K562 (cell line): ENCODE results near the gene SIRPA.

Source experiments
- FOXA1 ChIP-seq: fragments of 450-650 bp; IDR thresholded peaks from 2 replicates; pipeline ENCODE4 v1.6.1; 2016; ENCODE audit warnings: mild to moderate bottlenecking, borderline replicate concordance
- KAT8 ChIP-seq: fragments of 450-650 bp; IDR thresholded peaks from 2 replicates; pipeline ENCODE4 v1.6.1; 2016; ENCODE audit warnings: low read depth, mild to moderate bottlenecking
- KLF16 ChIP-seq: IDR thresholded peaks from 2 replicates; pipeline ENCODE4 v1.6.1; 2016; ENCODE audit warnings: antibody characterized with exemption
- PRDM10 ChIP-seq: fragments of 450-650 bp; IDR thresholded peaks from 2 replicates; pipeline ENCODE4 v1.6.1; 2018; ENCODE audit not compliant: partially characterized antibody
- PRPF4 ChIP-seq: fragments of 200-400 bp; formaldehyde crosslinking; IDR thresholded peaks from one replicate; pipeline ENCODE4 v1.6.1; 2017; ENCODE audit warnings: low read length, low read depth, mild to moderate bottlenecking; ENCODE audit not compliant: insufficient read depth, poor library complexity, severe bottlenecking
- TRIM24 ChIP-seq, 2 experiments: fragments of 450-650 bp; IDR thresholded peaks; 2 replicates each; pipeline ENCODE4 v1.6.1; 2016
- TF ChIP-seq, protein P1 (sequence below), 2 experiments: fragments of 450-650 bp in 1 of 2; sonication (generic) in 1 of 2; formaldehyde crosslinking; conservative IDR thresholded peaks; 2 replicates each; pipeline versions ENCODE4 v1.4.0 to v1.8.1; 2020 to 2022; ENCODE audit warnings: mild to moderate bottlenecking in 1 of 2, missing genetic modification reagents in 1 of 2

DNA sequence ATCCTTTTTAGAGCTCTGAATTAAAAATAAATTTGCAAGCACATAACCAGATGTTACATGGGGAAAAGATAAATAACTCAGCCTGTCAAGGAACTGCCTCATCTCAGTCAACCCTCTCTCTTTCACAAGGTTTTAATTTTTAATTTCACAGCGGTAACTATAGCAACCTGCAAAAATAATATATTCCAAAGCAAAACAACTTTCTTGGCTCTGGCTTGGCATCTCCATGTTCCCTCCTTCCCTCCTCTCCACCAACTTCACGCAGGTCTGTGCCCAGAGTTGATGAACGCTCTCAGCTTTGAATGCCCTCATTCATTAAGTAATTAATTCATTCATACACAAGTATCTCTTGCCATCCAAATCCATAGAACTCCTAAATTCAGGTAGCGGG lies 32.5 kb upstream of the SIRPA start:
- TF ChIP-seq FOXA1: no peak
- TF ChIP-seq KLF16: no peak
- TF ChIP-seq, protein P1, sequence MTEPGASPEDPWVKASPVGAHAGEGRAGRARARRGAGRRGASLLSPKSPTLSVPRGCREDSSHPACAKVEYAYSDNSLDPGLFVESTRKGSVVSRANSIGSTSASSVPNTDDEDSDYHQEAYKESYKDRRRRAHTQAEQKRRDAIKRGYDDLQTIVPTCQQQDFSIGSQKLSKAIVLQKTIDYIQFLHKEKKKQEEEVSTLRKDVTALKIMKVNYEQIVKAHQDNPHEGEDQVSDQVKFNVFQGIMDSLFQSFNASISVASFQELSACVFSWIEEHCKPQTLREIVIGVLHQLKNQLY (CRISPR knock-in tag; conservative IDR thresholded peaks at IDR 0.05): no peak
- no peak for TF ChIP-seq PRPF4
- no peak for TF ChIP-seq TRIM24 (IDR thresholded peaks at IDR 0.05)
- no peak for TF ChIP-seq KAT8
- no peak for TF ChIP-seq PRDM10
